ENCODE measurements around the gene MTHFS.

- TF ChIP-seq CTCF (conservative IDR thresholded peaks at IDR 0.05 in 1 of 2, IDR thresholded peaks at IDR 0.05 in 1 of 2; ENCODE audit: low read depth in 1 of 2, low read length in 2 of 2): no peak
- TF ChIP-seq EZH2 (IDR thresholded peaks at IDR 0.05; ENCODE audit: low read length, missing control alignments): no peak
These were observed 7.5 kb upstream of the MTHFS start for GRCh38 chr15:79904271-79904670.
